ENCODE data around the gene TMEM107.

Gene TMEM107

DNA sequence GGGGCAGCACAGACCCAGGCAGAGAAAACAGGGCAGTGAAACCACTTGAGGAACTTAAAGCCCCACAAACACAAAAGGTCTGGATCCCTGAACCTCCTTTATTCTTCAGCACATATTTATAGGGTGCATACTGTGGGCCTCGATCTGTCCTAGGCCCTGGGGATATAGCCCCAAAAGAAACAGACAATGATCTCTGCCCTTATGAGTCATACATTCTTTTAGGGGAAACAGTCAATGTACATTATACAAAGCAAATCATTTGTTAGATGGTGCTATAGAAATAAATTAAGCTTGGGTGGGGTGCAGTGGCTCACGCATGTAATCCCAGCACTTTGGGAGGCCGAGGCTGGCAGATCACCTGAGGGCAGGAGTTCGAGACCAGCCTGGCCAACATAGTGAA, 42.2 kb downstream of the TMEM107 start:
- DNase-seq, result no peak

GRCh38 chr17:8133399-8133798, 42.8 kb downstream of the TMEM107 start:
- DNase-seq, result no peak

GRCh38 chr17:8131844-8132441, 44.2 kb downstream of the TMEM107 start:
- DNase-seq, result no peak

DNA sequence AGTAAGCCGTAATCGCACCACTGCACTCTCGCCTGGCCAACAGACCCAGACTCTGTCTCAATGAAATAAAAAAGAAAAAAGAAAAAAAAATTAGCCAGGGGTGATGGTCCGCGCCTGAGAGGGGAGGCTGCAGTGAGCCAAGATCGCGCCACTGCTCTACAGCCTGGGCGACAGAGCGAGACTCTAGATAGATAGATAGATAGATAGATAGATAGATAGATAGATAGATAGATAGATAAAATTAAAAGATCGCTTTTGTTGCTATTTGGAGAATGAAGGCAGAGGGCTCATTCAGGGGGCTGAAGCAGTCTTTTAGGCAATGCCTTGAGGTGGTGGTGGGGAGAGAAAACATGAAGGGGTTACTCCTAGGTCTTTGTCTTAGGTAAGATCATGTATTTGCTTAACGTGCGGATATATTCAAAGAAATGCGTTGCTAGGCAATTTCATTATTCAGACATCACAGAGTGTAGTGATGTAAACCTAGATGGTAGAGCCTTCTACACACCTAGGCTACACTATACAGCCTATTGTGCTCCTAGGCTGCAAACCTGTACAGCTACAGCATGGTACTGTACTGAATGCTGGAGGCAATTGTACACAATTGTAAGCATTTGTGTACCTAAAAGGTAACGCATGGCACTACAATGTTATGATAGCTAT, 47.9 kb downstream of the TMEM107 start:
- no peak for DNase-seq

GRCh38 chr17:8126491-8127066, 49.6 kb downstream of the TMEM107 start:
- DNase-seq, result peak in 1 of 4 experiments; percentile 20

DNA sequence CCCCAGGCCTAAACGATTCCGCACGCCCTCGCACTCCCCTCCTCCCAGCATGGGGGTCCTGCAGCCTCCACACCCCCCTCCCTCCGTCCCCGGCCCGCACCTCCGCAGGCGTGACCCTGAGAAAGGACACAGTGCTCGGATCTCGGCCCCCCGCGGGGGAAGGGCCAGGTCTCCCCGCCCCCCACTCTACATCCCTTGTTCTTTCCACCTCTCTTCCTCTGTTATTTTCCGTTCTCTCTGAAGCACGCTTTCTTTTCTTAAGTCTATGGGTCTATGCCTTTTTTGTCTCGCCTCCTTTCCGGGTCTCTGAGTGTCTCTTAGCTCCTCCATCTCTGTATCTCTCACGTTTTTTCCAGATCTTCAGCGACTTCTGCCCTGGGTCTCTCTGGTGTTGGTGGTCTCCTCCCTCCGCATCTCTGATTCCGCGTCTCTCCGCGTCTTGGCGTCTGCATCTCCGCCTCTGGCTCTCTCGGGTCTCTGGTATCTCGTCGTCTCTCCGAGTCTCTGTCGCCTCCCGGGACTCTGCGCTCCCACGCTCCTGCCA, 50.2 kb downstream of the TMEM107 start:
- no peak for DNase-seq

GRCh38 chr17:8125154-8125946, 50.8 kb downstream of the TMEM107 start:
- peak; percentile 79 to 89 (median 88) for DNase-seq

DNA sequence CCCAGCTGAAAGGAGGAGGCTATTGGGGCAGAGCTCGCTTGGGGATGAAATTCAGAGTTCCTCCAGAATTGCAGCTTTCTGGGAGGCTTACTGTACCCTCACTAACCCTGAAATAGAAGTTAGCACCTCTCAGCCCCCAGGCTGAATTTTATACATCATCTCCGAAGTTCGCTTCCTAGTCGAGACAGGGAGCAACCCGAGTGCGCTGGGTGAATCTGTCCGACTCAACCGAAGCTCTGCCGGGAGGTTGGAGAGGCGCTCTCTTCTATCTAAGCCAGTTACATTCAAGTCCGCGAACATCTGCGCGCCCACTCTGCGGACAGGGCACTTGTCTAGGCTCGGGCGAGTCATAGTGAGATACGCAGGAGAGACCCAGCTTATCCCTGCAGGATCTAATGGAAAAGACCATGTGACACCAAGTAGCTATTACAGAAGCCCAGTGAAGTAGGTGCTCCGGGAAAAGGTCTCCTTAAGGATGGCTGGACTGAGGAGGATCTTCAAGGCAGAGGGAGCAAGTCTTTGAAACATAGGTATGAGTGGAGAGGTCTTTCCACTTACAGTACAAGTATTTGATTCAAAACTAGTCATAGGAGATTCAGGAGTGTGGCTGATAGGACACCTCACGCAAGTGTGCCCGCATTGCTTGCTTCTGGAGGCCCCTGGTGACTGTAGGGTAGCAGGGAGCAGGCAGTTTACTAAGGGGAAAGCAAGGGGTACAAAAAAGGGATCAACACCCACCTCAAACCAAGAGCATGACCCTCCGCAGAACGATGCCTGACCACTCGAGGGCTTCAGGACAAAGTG, 51.6 kb downstream of the TMEM107 start:
- peak in 1 of 4 experiments; percentile 12 for DNase-seq

DNA sequence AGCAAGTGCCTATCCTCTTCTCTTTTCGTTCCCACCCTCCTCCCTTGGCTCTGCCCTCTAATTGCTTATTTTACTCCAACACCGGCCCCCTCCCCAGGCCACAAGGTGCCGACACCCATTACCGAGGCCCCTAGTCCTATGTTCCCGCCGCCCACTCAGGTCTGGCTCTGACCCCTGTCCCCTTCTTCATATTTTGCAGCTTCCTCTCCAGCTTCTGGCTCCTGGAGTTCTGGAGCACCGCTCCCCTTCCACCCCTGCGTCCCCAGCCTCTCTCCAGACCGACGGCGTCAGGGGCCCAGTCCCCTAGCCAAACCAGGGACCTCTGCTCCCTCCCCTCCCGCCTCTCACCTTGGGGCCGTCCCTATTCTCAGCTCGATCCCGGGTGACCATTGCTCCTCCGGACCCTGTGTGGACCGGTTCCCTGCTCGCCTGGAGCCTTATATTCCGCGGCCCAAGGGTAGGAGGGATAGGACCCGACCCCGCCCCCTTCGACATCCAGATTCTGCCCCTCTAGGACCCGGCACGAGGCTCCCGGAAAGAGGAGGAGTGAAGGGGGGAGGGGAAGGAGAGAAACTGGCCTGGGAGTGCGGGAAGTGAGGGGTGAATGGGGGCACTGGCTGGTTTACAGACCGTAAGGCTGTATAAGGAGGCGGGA, 52.4 kb downstream of the TMEM107 start, which contains the start of gene HES7:
HES7 (minus strand) TSS at position 412 of the 655 bp plus-strand sequence; CDS start at position 390, 22 bp downstream.
- DNase-seq, result no peak

- DNase-seq, result no peak
These were observed 53.1 kb downstream of the TMEM107 start for GRCh38 chr17:8122924-8123694.
